Ishikawa (cell line): ENCODE results near the gene TPO.

Experiments used
- CEBPB ChIP-seq: IDR thresholded peaks from 2 replicates; pipeline ENCODE4 v1.6.1; 2012
- CREB1 ChIP-seq: IDR thresholded peaks from 2 replicates; pipeline ENCODE4 v1.6.1; 2012; ENCODE audit warnings: low read depth
- EGR1 ChIP-seq: IDR thresholded peaks from 2 replicates; pipeline ENCODE4 v1.6.1; 2012
- EP300 ChIP-seq: IDR thresholded peaks from 2 replicates; pipeline ENCODE4 v1.6.1; 2012; ENCODE audit warnings: borderline replicate concordance
- FOXM1 ChIP-seq: IDR thresholded peaks from 2 replicates; pipeline ENCODE4 v1.6.1; 2012; ENCODE audit warnings: low read depth, borderline replicate concordance
- NFIC ChIP-seq: IDR thresholded peaks from 2 replicates; pipeline ENCODE4 v1.6.1; 2012
- RAD21 ChIP-seq: IDR thresholded peaks from 2 replicates; pipeline ENCODE4 v1.6.1; 2012; ENCODE audit warnings: low read depth
- TAF1 ChIP-seq: IDR thresholded peaks from 2 replicates; pipeline ENCODE4 v1.6.1; 2012; ENCODE audit warnings: low read depth, mild to moderate bottlenecking
- TCF12 ChIP-seq: IDR thresholded peaks from 2 replicates; pipeline ENCODE4 v1.6.1; 2012; ENCODE audit warnings: low read depth
- TEAD4 ChIP-seq: IDR thresholded peaks from 2 replicates; pipeline ENCODE4 v1.6.1; 2012
- YY1 ChIP-seq: IDR thresholded peaks from 2 replicates; pipeline ENCODE4 v1.6.1; 2012; ENCODE audit warnings: low read depth
- ZBTB7A ChIP-seq: IDR thresholded peaks from 2 replicates; pipeline ENCODE4 v1.6.1; 2012; ENCODE audit warnings: low read depth
- TF ChIP-seq, protein P1 (sequence below): IDR thresholded peaks from 2 replicates; pipeline ENCODE4 v1.6.1; 2012
- TF ChIP-seq, protein P2 (sequence below): IDR thresholded peaks from 2 replicates; pipeline ENCODE4 v1.6.1; 2012; ENCODE audit warnings: low read depth, mild to moderate bottlenecking
- TF ChIP-seq, protein P3 (sequence below): IDR thresholded peaks from 2 replicates; pipeline ENCODE4 v1.6.1; 2012

Gene TPO

DNA sequence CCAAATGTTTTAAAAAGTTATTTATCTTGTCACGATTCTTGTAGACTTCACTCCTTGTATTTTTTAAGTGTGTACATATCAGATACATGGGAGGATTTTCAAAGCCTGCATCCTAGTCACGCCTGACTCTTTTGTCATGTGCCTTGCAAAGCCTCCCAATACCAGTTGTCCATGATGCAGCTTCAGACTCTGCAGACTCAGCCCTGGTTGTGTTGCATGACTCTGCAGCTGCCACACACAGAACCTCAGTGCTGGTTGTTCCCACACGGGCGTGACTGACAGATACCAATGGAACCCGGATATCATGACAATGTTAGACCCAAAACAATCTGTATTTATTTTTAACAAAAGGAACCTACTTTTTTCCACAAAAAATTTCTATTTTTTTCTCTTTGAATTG lies 38.2 kb downstream of the TPO start:
- TF ChIP-seq TEAD4: no peak

DNA sequence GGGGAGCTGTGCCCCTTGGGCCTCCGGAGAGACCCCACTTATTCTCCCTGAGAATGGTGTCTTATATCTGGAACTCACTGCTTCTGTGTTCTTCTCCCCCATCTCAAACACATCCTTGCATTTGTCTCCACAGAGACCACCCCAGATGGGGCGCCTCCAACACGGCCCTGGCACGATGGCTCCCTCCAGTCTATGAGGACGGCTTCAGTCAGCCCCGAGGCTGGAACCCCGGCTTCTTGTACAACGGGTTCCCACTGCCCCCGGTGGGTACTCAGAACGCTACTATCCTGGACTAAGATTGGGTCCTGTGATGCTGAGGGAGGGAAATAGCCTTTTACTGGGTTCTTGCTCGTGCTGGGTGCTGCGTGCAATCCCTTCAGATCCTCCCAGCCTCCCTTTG lies 40.3 kb downstream of the TPO start:
- TF ChIP-seq FOXM1 (no peak), YY1 (no peak), CEBPB (no peak), NFIC (no peak), EGR1 (no peak), ZBTB7A (no peak), TEAD4 (no peak), TCF12 (no peak), TAF1 (no peak), CREB1 (no peak), EP300 (no peak)
- TF ChIP-seq, protein P1, sequence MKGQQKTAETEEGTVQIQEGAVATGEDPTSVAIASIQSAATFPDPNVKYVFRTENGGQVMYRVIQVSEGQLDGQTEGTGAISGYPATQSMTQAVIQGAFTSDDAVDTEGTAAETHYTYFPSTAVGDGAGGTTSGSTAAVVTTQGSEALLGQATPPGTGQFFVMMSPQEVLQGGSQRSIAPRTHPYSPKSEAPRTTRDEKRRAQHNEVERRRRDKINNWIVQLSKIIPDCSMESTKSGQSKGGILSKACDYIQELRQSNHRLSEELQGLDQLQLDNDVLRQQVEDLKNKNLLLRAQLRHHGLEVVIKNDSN: no peak
- TF ChIP-seq, protein P2, sequence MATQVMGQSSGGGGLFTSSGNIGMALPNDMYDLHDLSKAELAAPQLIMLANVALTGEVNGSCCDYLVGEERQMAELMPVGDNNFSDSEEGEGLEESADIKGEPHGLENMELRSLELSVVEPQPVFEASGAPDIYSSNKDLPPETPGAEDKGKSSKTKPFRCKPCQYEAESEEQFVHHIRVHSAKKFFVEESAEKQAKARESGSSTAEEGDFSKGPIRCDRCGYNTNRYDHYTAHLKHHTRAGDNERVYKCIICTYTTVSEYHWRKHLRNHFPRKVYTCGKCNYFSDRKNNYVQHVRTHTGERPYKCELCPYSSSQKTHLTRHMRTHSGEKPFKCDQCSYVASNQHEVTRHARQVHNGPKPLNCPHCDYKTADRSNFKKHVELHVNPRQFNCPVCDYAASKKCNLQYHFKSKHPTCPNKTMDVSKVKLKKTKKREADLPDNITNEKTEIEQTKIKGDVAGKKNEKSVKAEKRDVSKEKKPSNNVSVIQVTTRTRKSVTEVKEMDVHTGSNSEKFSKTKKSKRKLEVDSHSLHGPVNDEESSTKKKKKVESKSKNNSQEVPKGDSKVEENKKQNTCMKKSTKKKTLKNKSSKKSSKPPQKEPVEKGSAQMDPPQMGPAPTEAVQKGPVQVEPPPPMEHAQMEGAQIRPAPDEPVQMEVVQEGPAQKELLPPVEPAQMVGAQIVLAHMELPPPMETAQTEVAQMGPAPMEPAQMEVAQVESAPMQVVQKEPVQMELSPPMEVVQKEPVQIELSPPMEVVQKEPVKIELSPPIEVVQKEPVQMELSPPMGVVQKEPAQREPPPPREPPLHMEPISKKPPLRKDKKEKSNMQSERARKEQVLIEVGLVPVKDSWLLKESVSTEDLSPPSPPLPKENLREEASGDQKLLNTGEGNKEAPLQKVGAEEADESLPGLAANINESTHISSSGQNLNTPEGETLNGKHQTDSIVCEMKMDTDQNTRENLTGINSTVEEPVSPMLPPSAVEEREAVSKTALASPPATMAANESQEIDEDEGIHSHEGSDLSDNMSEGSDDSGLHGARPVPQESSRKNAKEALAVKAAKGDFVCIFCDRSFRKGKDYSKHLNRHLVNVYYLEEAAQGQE: no peak
- TF ChIP-seq, protein P3, sequence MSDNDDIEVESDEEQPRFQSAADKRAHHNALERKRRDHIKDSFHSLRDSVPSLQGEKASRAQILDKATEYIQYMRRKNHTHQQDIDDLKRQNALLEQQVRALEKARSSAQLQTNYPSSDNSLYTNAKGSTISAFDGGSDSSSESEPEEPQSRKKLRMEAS: no peak

DNA sequence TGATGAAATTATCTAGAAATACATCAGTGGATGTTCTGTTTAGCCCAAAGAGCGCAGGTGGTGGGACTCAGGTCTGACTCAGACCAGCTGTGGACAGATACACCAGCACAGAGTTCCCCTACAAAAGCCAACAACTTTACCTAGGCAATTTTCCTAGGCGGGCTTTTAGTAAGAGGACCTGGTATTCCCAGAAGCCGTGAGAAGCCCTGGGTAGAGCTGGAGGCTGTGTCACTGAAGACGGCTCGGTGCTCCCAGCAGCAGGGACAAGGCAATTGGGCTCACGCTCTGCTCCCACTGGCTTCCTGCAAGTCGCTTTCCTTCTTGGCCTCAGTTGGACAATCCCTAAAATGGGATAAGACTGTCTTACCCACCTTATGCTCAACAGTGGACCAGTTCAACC lies 41.1 kb downstream of the TPO start:
- TF ChIP-seq, protein P3: no peak
- TF ChIP-seq TCF12: no peak
- TF ChIP-seq, protein P1: no peak
- no peak for TF ChIP-seq RAD21
- no peak for TF ChIP-seq ZBTB7A
- no peak for TF ChIP-seq YY1
- no peak for TF ChIP-seq TAF1
- TF ChIP-seq NFIC: no peak
- no peak for TF ChIP-seq EP300
- TF ChIP-seq TEAD4: no peak
- no peak for TF ChIP-seq EGR1
- TF ChIP-seq FOXM1: no peak
- no peak for TF ChIP-seq CREB1
- TF ChIP-seq, protein P2: no peak

DNA sequence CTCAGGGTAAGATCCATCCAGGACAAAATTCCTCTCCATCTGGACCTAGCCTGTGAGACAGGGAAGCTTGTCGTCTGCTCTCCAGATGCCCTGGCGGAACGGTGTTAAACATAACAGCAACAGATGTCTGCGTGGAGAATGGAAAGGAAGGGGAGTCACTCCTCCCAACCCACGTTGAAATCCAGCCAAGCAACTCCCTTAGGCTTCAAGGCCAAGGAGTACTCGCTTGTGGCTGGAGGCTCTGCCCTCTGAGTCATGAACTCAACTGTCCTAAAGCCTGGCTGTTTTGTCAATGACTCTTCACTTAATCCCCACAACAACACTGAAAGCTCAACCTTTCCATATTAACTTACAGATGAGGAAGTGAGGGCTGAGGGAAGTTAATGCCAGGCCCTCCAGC lies 42.2 kb downstream of the TPO start:
- TF ChIP-seq, protein P3: no peak
- TF ChIP-seq TEAD4: no peak

DNA sequence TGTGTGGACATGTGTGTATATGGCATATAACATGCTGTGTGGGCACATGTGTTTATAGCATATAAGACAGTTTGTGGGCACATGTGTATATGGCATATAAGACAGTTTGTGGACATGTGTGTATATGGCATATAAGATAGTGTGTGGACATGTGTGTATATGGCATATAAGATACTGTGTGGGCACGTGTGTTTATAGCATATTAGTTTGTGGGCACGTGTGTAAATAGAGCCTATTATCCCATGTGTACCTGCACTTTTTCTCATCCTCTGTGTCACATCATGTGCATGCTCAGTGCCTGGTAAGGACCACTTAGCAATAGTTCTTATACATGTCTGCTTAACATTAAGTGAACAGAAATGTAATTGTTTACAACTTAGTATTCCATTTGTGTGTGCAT lies 45.2 kb downstream of the TPO start:
- TF ChIP-seq, protein P3: no peak
- TF ChIP-seq FOXM1: no peak
- no peak for TF ChIP-seq TAF1
- no peak for TF ChIP-seq CEBPB
- TF ChIP-seq EP300: no peak
- TF ChIP-seq, protein P1: no peak
- TF ChIP-seq, protein P2: no peak
- TF ChIP-seq ZBTB7A: no peak
- TF ChIP-seq CREB1: no peak
- no peak for TF ChIP-seq YY1
- no peak for TF ChIP-seq NFIC
- no peak for TF ChIP-seq TEAD4
- TF ChIP-seq EGR1: no peak
- TF ChIP-seq RAD21: no peak
- TF ChIP-seq TCF12: no peak
